ENCODE data around the gene CRACR2A.

- TF ChIP-seq CTCF (IDR thresholded peaks at IDR 0.05; ENCODE audit: low read length) (no peak), EZH2 (optimal IDR thresholded peaks at IDR 0.05; ENCODE audit: low read depth, low read length) (no peak)
These were observed 95.8 kb downstream of the CRACR2A start for GRCh38 chr12:3656946-3657622.

Measured in MM.1S (cell line).